Adipocyte (in vitro differentiated cells): ENCODE data around the gene PACRG.

Experiments used
- DNase-seq: peaks from one replicate; pipeline ENCODE4 v3.0.0-alpha.2; 2015; ENCODE audit warnings: low read depth
- H3K27me3 ChIP-seq: replicated peaks from 2 replicates; pipeline ENCODE4 v1.7.0; 2013; ENCODE audit warnings: mild to moderate bottlenecking, low read length, moderate library complexity; ENCODE audit not compliant: control insufficient read depth, insufficient read depth
- H3K36me3 ChIP-seq: 2 replicates; pipeline ENCODE4 v1.7.0; 2013; ENCODE audit warnings: low read length, mild to moderate bottlenecking, moderate library complexity; ENCODE audit not compliant: control insufficient read depth, insufficient read depth, severe bottlenecking
- H3K4me1 ChIP-seq: 2 replicates; pipeline ENCODE4 v1.7.0; 2013; ENCODE audit warnings: mild to moderate bottlenecking, low read length, moderate library complexity; ENCODE audit not compliant: control insufficient read depth, insufficient read depth
- H3K4me3 ChIP-seq: 2 replicates; pipeline ENCODE4 v1.7.0; 2013; ENCODE audit warnings: mild to moderate bottlenecking, low read length, moderate library complexity
- H3K9ac ChIP-seq: 2 replicates; pipeline ENCODE4 v1.7.0; 2013; ENCODE audit warnings: mild to moderate bottlenecking, low read length, moderate library complexity
- H3K9me3 ChIP-seq: 2 replicates; pipeline ENCODE4 v1.7.0; 2013; ENCODE audit warnings: mild to moderate bottlenecking, low read length, moderate library complexity; ENCODE audit not compliant: control insufficient read depth

Gene PACRG

GRCh38 chr6:162690158-162690557 lies 37.6 kb upstream of the PACRG start:
- H3K4me1 ChIP-seq, result no peaks in the 10 kb centered on the region
- no peaks in the 10 kb centered on the region for H3K9me3 ChIP-seq
- DNase-seq, result no peak
- no peaks in the 10 kb centered on the region for H3K36me3 ChIP-seq
- no peak overlapping the region for H3K4me3 ChIP-seq
- no peak overlapping the region for H3K9ac ChIP-seq
- no peaks in the 10 kb centered on the region for H3K27me3 ChIP-seq

GRCh38 chr6:162697872-162698403 lies 29.8 kb upstream of the PACRG start:
- DNase-seq, result no peak
- no peaks in the 10 kb centered on the region for H3K36me3 ChIP-seq
- H3K9ac ChIP-seq, result no peak overlapping the region
- H3K27me3 ChIP-seq, result no peaks in the 10 kb centered on the region
- no peak overlapping the region for H3K4me3 ChIP-seq
- no peaks in the 10 kb centered on the region for H3K9me3 ChIP-seq
- H3K4me1 ChIP-seq, result no peaks in the 10 kb centered on the region

- Histone ChIP-seq H3K27me3 (no peaks in the 10 kb centered on the region), H3K4me1 (no peaks in the 10 kb centered on the region), H3K9ac (no peak overlapping the region), H3K36me3 (no peaks in the 10 kb centered on the region), H3K4me3 (no peak overlapping the region), H3K9me3 (no peaks in the 10 kb centered on the region)
- DNase-seq, result no peak
These were observed 29.3 kb upstream of the PACRG start for GRCh38 chr6:162698440-162698839.

- DNase-seq, result no peak
- Histone ChIP-seq H3K36me3 (no peaks in the 10 kb centered on the region), H3K4me1 (no peaks in the 10 kb centered on the region), H3K4me3 (no peak overlapping the region), H3K9ac (no peak overlapping the region), H3K27me3 (no peaks in the 10 kb centered on the region), H3K9me3 (no peaks in the 10 kb centered on the region)
These were observed 27.8 kb upstream of the PACRG start for GRCh38 chr6:162699961-162700360.

- Histone ChIP-seq H3K9ac (no peak overlapping the region), H3K4me3 (no peak overlapping the region), H3K9me3 (no peaks in the 10 kb centered on the region), H3K36me3 (no peaks in the 10 kb centered on the region), H3K27me3 (no peaks in the 10 kb centered on the region), H3K4me1 (no peaks in the 10 kb centered on the region)
- no peak for DNase-seq
These were observed 26.8 kb upstream of the PACRG start for GRCh38 chr6:162700966-162701365.

GRCh38 chr6:162701551-162701950 lies 26.2 kb upstream of the PACRG start:
- Histone ChIP-seq H3K27me3 (no peaks in the 10 kb centered on the region), H3K9me3 (no peaks in the 10 kb centered on the region), H3K36me3 (no peaks in the 10 kb centered on the region), H3K4me1 (no peaks in the 10 kb centered on the region), H3K4me3 (no peak overlapping the region), H3K9ac (no peak overlapping the region)
- no peak for DNase-seq

- DNase-seq, result no peak
- no peaks in the 10 kb centered on the region for H3K4me1 ChIP-seq
- no peaks in the 10 kb centered on the region for H3K27me3 ChIP-seq
- H3K9me3 ChIP-seq, result no peaks in the 10 kb centered on the region
- no peak overlapping the region for H3K9ac ChIP-seq
- no peaks in the 10 kb centered on the region for H3K36me3 ChIP-seq
- H3K4me3 ChIP-seq, result no peak overlapping the region
These were observed 25.3 kb upstream of the PACRG start for GRCh38 chr6:162702446-162702845.

- H3K36me3 ChIP-seq, result no peaks in the 10 kb centered on the region
- no peak overlapping the region for H3K4me3 ChIP-seq
- DNase-seq, result no peak
- no peaks in the 10 kb centered on the region for H3K9me3 ChIP-seq
- no peaks in the 10 kb centered on the region for H3K27me3 ChIP-seq
- no peaks in the 10 kb centered on the region for H3K4me1 ChIP-seq
- H3K9ac ChIP-seq, result no peak overlapping the region
These were observed 23.8 kb upstream of the PACRG start for GRCh38 chr6:162704001-162704400.

GRCh38 chr6:162705736-162706135 lies 22.0 kb upstream of the PACRG start:
- no peak for DNase-seq
- no peak overlapping the region for H3K9ac ChIP-seq
- no peaks in the 10 kb centered on the region for H3K9me3 ChIP-seq
- H3K36me3 ChIP-seq, result no peaks in the 10 kb centered on the region
- no peak overlapping the region for H3K4me3 ChIP-seq
- H3K27me3 ChIP-seq, result no peaks in the 10 kb centered on the region
- H3K4me1 ChIP-seq, result no peaks in the 10 kb centered on the region

GRCh38 chr6:162706232-162706631 lies 21.5 kb upstream of the PACRG start:
- H3K36me3 ChIP-seq, result no peaks in the 10 kb centered on the region
- peaks cover 5% of the 10 kb centered on the region for H3K4me1 ChIP-seq
- H3K9ac ChIP-seq, result no peak overlapping the region
- no peaks in the 10 kb centered on the region for H3K9me3 ChIP-seq
- DNase-seq, result peak; percentile 7
- H3K4me3 ChIP-seq, result no peak overlapping the region
- H3K27me3 ChIP-seq, result no peaks in the 10 kb centered on the region

GRCh38 chr6:162708971-162709370 lies 18.8 kb upstream of the PACRG start:
- Histone ChIP-seq H3K9me3 (no peaks in the 10 kb centered on the region), H3K36me3 (no peaks in the 10 kb centered on the region), H3K27me3 (no peaks in the 10 kb centered on the region), H3K9ac (no peak overlapping the region), H3K4me1 (peaks cover 15% of the 10 kb centered on the region), H3K4me3 (no peak overlapping the region)
- peak; percentile 15 for DNase-seq

- H3K9me3 ChIP-seq, result no peaks in the 10 kb centered on the region
- H3K36me3 ChIP-seq, result no peaks in the 10 kb centered on the region
- peaks cover 15% of the 10 kb centered on the region for H3K4me1 ChIP-seq
- no peak overlapping the region for H3K9ac ChIP-seq
- no peaks in the 10 kb centered on the region for H3K27me3 ChIP-seq
- H3K4me3 ChIP-seq, result no peak overlapping the region
- DNase-seq, result no peak
These were observed 18.3 kb upstream of the PACRG start for GRCh38 chr6:162709431-162709830.
